ENCODE data around the gene TBC1D3E.
"Not testable (repeated sequence)": the region's sequence is repeated elsewhere in the genome, so short reads cannot be mapped to it uniquely, and the experiment has no call there.

Gene TBC1D3E

GRCh38 chr17:38127651-38128050, at the start of gene TBC1D3E:
Gene TBC1D3E (plus strand): TSS chr17:38127951. CDS start chr17:38129496, 1,545 bp downstream.
- not testable (repeated sequence) for DNase-seq

GRCh38 chr17:38087344-38087743, 40.4 kb upstream of the TBC1D3E start:
- DNase-seq = not testable (repeated sequence)

GRCh38 chr17:38088120-38088519, 39.6 kb upstream of the TBC1D3E start:
- DNase-seq = not testable (repeated sequence)

GRCh38 chr17:38094059-38094694, 33.6 kb upstream of the TBC1D3E start:
- not testable (repeated sequence) for DNase-seq

- DNase-seq = not testable (repeated sequence)
These were observed 28.5 kb upstream of the TBC1D3E start for GRCh38 chr17:38099262-38099661.

- not testable (repeated sequence) for DNase-seq
These were observed 7.9 kb upstream of the TBC1D3E start for GRCh38 chr17:38119829-38120228.

- not testable (repeated sequence) for DNase-seq
These were observed 7.1 kb downstream of the TBC1D3E start for GRCh38 chr17:38134860-38135259.

Measured in 8988T (cell line).